MM.1S (cell line): ENCODE measurements around the gene TBC1D2.

Source experiments
- DNase-seq: peaks from one replicate; pipeline ENCODE4 v3.0.0-alpha.2; 2015
- H2AFZ ChIP-seq: fragments of 300-600 bp; sonication (generic); 2 replicates; pipeline ENCODE4 v1.6.0; 2016; ENCODE audit warnings: antibody characterized with exemption, low read length
- H3F3A ChIP-seq: fragments of 300-600 bp; sonication (generic); 2 replicates; pipeline ENCODE4 v1.6.1; 2016; ENCODE audit warnings: mild to moderate bottlenecking, antibody characterized with exemption, low read length, moderate library complexity, mixed read lengths; ENCODE audit not compliant: insufficient read depth
- H3K27ac ChIP-seq: fragments of 300-600 bp; sonication (generic); 2 replicates; pipeline ENCODE4 v1.5.1; 2016; ENCODE audit warnings: mild to moderate bottlenecking, low read length
- H3K27me3 ChIP-seq: fragments of 300-600 bp; sonication (generic); replicated peaks from 2 replicates; pipeline ENCODE4 v1.6.0; 2016; ENCODE audit warnings: low read length; ENCODE audit not compliant: insufficient read depth
- H3K36me3 ChIP-seq: fragments of 300-600 bp; sonication (generic); replicated peaks from 2 replicates; pipeline ENCODE4 v1.6.1; 2016; ENCODE audit warnings: mild to moderate bottlenecking, low read length, mixed read lengths; ENCODE audit not compliant: insufficient read depth
- H3K4me1 ChIP-seq: fragments of 300-600 bp; sonication (generic); 2 replicates; pipeline ENCODE4 v1.6.1; 2016; ENCODE audit warnings: low read length, mixed read lengths
- H3K4me2 ChIP-seq: fragments of 300-600 bp; sonication (generic); 2 replicates; pipeline ENCODE4 v1.6.0; 2016; ENCODE audit warnings: low read depth, low read length
- H3K4me3 ChIP-seq: fragments of 300-600 bp; sonication (generic); 2 replicates; pipeline ENCODE4 v1.5.1; 2016; ENCODE audit warnings: low read length, mixed read lengths
- H3K79me2 ChIP-seq: fragments of 300-600 bp; sonication (generic); 2 replicates; pipeline ENCODE4 v1.6.1; 2016; ENCODE audit warnings: mixed run types, low read length, mixed read lengths
- H3K9ac ChIP-seq: fragments of 300-600 bp; sonication (generic); 2 replicates; pipeline ENCODE4 v1.6.1; 2016; ENCODE audit warnings: low read length, mixed read lengths
- H3K9me2 ChIP-seq: fragments of 300-600 bp; sonication (generic); replicated peaks from 2 replicates; pipeline ENCODE4 v1.6.1; 2016; ENCODE audit warnings: mild to moderate bottlenecking, low read length, mixed read lengths; ENCODE audit not compliant: insufficient read depth
- H3K9me3 ChIP-seq: fragments of 300-600 bp; sonication (generic); replicated peaks from 2 replicates; pipeline ENCODE4 v1.6.1; 2016; ENCODE audit warnings: mild to moderate bottlenecking, low read length, mixed read lengths; ENCODE audit not compliant: insufficient read depth
- H4K20me1 ChIP-seq: fragments of 300-600 bp; sonication (generic); 2 replicates; pipeline ENCODE4 v1.6.1; 2016; ENCODE audit warnings: mild to moderate bottlenecking, low read length, moderate library complexity, mixed read lengths; ENCODE audit not compliant: insufficient read depth
- CTCF ChIP-seq: fragments of 300-600 bp; sonication (generic); IDR thresholded peaks from 2 replicates; pipeline ENCODE4 v1.5.1; 2016; ENCODE audit warnings: antibody characterized with exemption, low read length, mixed read lengths
- EZH2 ChIP-seq: fragments of 300-600 bp; sonication (generic); optimal IDR thresholded peaks from 2 replicates; pipeline ENCODE3; 2017; ENCODE audit warnings: low read depth, mild to moderate bottlenecking, antibody characterized with exemption, low read length, mixed read lengths
- EZH2phosphoT487 ChIP-seq: fragments of 300-600 bp; sonication (generic); IDR thresholded peaks from 2 replicates; pipeline ENCODE4 v1.6.1; 2018; ENCODE audit warnings: antibody characterized with exemption, low read length

Gene TBC1D2

GRCh38 chr9:98217255-98217654, 38.2 kb downstream of the TBC1D2 start:
- TF ChIP-seq CTCF (no peak), EZH2 (no peak), EZH2phosphoT487 (no peak)
- Histone ChIP-seq H3K79me2 (no peaks in the 10 kb centered on the region), H3K36me3 (no peaks in the 10 kb centered on the region), H3K4me1 (no peaks in the 10 kb centered on the region), H4K20me1 (no peaks in the 10 kb centered on the region), H2AFZ (no peak overlapping the region), H3K27me3 (no peaks in the 10 kb centered on the region), H3F3A (no peaks in the 10 kb centered on the region), H3K27ac (no peak overlapping the region), H3K4me2 (no peak overlapping the region), H3K4me3 (no peak overlapping the region), H3K9me2 (no peaks in the 10 kb centered on the region), H3K9me3 (no peaks in the 10 kb centered on the region), H3K9ac (no peak overlapping the region)
- DNase-seq = no peak

- H2AFZ ChIP-seq = no peak overlapping the region
- no peaks in the 10 kb centered on the region for H3F3A ChIP-seq
These were observed 39.1 kb downstream of the TBC1D2 start for GRCh38 chr9:98216391-98216790.

GRCh38 chr9:98215821-98216220, 39.6 kb downstream of the TBC1D2 start:
- Histone ChIP-seq H3F3A (no peaks in the 10 kb centered on the region), H2AFZ (no peak overlapping the region), H3K4me3 (no peak overlapping the region), H3K27ac (no peak overlapping the region), H3K9me3 (no peaks in the 10 kb centered on the region), H3K9ac (no peak overlapping the region), H4K20me1 (no peaks in the 10 kb centered on the region), H3K9me2 (no peaks in the 10 kb centered on the region), H3K4me2 (no peak overlapping the region), H3K79me2 (no peaks in the 10 kb centered on the region), H3K4me1 (no peaks in the 10 kb centered on the region), H3K27me3 (no peaks in the 10 kb centered on the region), H3K36me3 (no peaks in the 10 kb centered on the region)
- TF ChIP-seq CTCF = peak; percentile 26
- TF ChIP-seq EZH2phosphoT487 = no peak
- TF ChIP-seq EZH2 = no peak
- no peak for DNase-seq

More at GRCh38 chr9:98216391-98216790, 39.1 kb downstream of the TBC1D2 start:
- H3K4me2 ChIP-seq = no peak overlapping the region
- no peak overlapping the region for H3K4me3 ChIP-seq
- no peaks in the 10 kb centered on the region for H3K27me3 ChIP-seq
- no peaks in the 10 kb centered on the region for H3K9me3 ChIP-seq
- no peaks in the 10 kb centered on the region for H4K20me1 ChIP-seq
- DNase-seq = no peak
- TF ChIP-seq EZH2phosphoT487 (no peak), CTCF (no peak), EZH2 (no peak)
- no peaks in the 10 kb centered on the region for H3K36me3 ChIP-seq
- no peak overlapping the region for H3K9ac ChIP-seq
- H3K9me2 ChIP-seq = no peaks in the 10 kb centered on the region
- H3K4me1 ChIP-seq = no peaks in the 10 kb centered on the region
- H3K79me2 ChIP-seq = no peaks in the 10 kb centered on the region
- H3K27ac ChIP-seq = no peak overlapping the region
